Neural progenitor cell (in vitro differentiated cells): ENCODE measurements around the gene CT45A3. TPM values are rescaled to one million over a fixed set of nuclear protein-coding genes. Genes with fewer than 3 reads are reported as not detected.
"Not testable (repeated sequence)": the region's sequence is repeated elsewhere in the genome, so short reads cannot be mapped to it uniquely, and the experiment has no call there.

Experiments used
- DNase-seq: peaks from one replicate; pipeline ENCODE4 v3.0.0-alpha.2; 2016; ENCODE audit warnings: low spot score
- H2AFZ ChIP-seq: fragments of 200-600 bp; sonication (generic); replicated peaks from 2 replicates; pipeline ENCODE4 v1.6.1; 2016; ENCODE audit warnings: antibody characterized with exemption
- H3F3A ChIP-seq: fragments of 200-600 bp; sonication (generic); 2 replicates; pipeline ENCODE4 v1.6.1; 2016; ENCODE audit warnings: antibody characterized with exemption, low read depth
- H3K27ac ChIP-seq: fragments of 200-600 bp; sonication (generic); 2 replicates; pipeline ENCODE4 v1.5.1; 2016; ENCODE audit warnings: mild to moderate bottlenecking
- H3K27me3 ChIP-seq: fragments of 200-600 bp; sonication (generic); 2 replicates; pipeline ENCODE4 v1.6.1; 2016; ENCODE audit warnings: mild to moderate bottlenecking, moderate library complexity
- H3K36me3 ChIP-seq: fragments of 200-600 bp; sonication (generic); 2 replicates; pipeline ENCODE4 v1.5.1; 2016
- H3K4me1 ChIP-seq: fragments of 200-600 bp; sonication (generic); 2 replicates; pipeline ENCODE4 v1.6.1; 2016; ENCODE audit warnings: mixed run types
- H3K4me2 ChIP-seq: fragments of 200-600 bp; sonication (generic); 2 replicates; pipeline ENCODE4 v1.6.1; 2016
- H3K4me3 ChIP-seq: fragments of 200-600 bp; sonication (generic); 2 replicates; pipeline ENCODE4 v1.5.1; 2016
- H3K79me2 ChIP-seq: fragments of 200-600 bp; sonication (generic); 2 replicates; pipeline ENCODE4 v1.6.1; 2016; ENCODE audit warnings: low read depth
- H3K9ac ChIP-seq: fragments of 200-600 bp; sonication (generic); 2 replicates; pipeline ENCODE4 v1.6.1; 2016
- H3K9me3 ChIP-seq: fragments of 200-600 bp; sonication (generic); 2 replicates; pipeline ENCODE4 v1.5.1; 2016; ENCODE audit warnings: low read depth
- H4K20me1 ChIP-seq: fragments of 200-600 bp; sonication (generic); 2 replicates; pipeline ENCODE4 v1.6.1; 2016; ENCODE audit warnings: low read depth
- H3K27ac Mint-ChIP-seq: 3 replicates; pipeline ENCODE4 v1.8.0; 2021; ENCODE audit warnings: mixed read lengths
- H3K27me3 Mint-ChIP-seq: 2 replicates; pipeline ENCODE4 v1.8.0; 2022; ENCODE audit warnings: low read depth, mild to moderate bottlenecking, inconsistent platforms, moderate library complexity, mixed read lengths; ENCODE audit not compliant: insufficient read depth
- H3K36me3 Mint-ChIP-seq: 3 replicates; pipeline ENCODE4 v1.8.0; 2021; ENCODE audit warnings: mixed read lengths
- H3K4me1 Mint-ChIP-seq: 3 replicates; pipeline ENCODE4 v1.8.0; 2021; ENCODE audit warnings: mixed read lengths
- H3K4me3 Mint-ChIP-seq: 3 replicates; pipeline ENCODE4 v1.8.0; 2021; ENCODE audit warnings: mild to moderate bottlenecking, moderate library complexity, mixed read lengths
- H3K9me3 Mint-ChIP-seq: 3 replicates; pipeline ENCODE4 v1.8.0; 2020; ENCODE audit warnings: mixed read lengths
- CTCF ChIP-seq: fragments of 200-600 bp; sonication (generic); IDR thresholded peaks from 2 replicates; pipeline ENCODE4 v1.5.1; 2017; ENCODE audit warnings: antibody characterized with exemption, mild to moderate bottlenecking
- EZH2 ChIP-seq: fragments of 200-600 bp; sonication (generic); IDR thresholded peaks from 2 replicates; pipeline ENCODE4 v1.6.1; 2017; ENCODE audit warnings: antibody characterized with exemption, mild to moderate bottlenecking, moderate library complexity
- EZH2phosphoT487 ChIP-seq: fragments of 200-600 bp; sonication (generic); IDR thresholded peaks from 2 replicates; pipeline ENCODE4 v1.6.1; 2017; ENCODE audit warnings: antibody characterized with exemption
- total RNA-seq: library from RNA; depleted of rRNA; stranded (reverse); fragments of >200 nt; gene quantifications from 2 replicates; pipeline ENCODE4 v1.2.3, GENCODE V29; 2015; ENCODE audit warnings: low replicate concordance

Gene CT45A3
- total RNA-seq: not detected in 2 replicates

GRCh38 chrX:135768091-135768490, at the start of gene CT45A3:
Gene CT45A3, minus strand, starts transcription at chrX:135768191. Its CDS starts 3,747 bp downstream, at chrX:135764444.
- H3K4me1 ChIP-seq, H3K4me3 ChIP-seq, H3K9me3 ChIP-seq, H3K9ac ChIP-seq, H4K20me1 ChIP-seq, DNase-seq, H3K36me3 Mint-ChIP-seq, H2AFZ ChIP-seq, H3K36me3 ChIP-seq, H3K79me2 ChIP-seq, H3K27me3 Mint-ChIP-seq, H3K4me2 ChIP-seq, H3K4me3 Mint-ChIP-seq, H3K4me1 Mint-ChIP-seq, H3K27ac Mint-ChIP-seq, H3K9me3 Mint-ChIP-seq, H3K27ac ChIP-seq, H3K27me3 ChIP-seq, H3F3A ChIP-seq: not testable (repeated sequence)

DNA sequence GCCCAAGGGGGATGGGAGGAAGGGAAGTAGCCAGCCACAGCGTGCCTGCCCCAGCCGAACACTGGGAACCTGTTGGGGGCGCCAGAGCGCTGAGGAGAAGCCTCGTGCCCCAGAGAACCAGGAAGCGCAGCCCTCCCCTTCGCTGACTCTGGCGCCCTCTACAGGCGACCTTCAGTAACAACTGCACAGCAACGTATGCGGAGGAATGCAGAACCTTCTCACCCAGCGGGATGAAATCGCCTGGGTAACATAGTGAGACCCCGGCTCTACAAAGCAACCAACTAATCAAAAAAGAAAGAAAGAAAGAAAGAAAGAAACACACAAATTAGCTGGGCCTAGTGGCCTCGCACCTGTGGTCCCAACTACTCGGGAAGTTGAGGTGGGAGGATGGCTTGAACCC, 34.7 kb upstream of the CT45A3 start, which contains the start of gene CT45A6:
Gene CT45A6, minus strand, starts transcription at position 101 of the 400 bp plus-strand sequence. CDS start 3,794 bp downstream, outside the sequence.
- not testable (repeated sequence) for H3K4me1 ChIP-seq, H3K4me3 Mint-ChIP-seq, H3K4me3 ChIP-seq, H3K36me3 ChIP-seq, H3K9ac ChIP-seq, H3K36me3 Mint-ChIP-seq, H3K4me2 ChIP-seq, H2AFZ ChIP-seq, H3F3A ChIP-seq, H4K20me1 ChIP-seq, H3K27me3 ChIP-seq, H3K27ac ChIP-seq, H3K4me1 Mint-ChIP-seq, H3K9me3 Mint-ChIP-seq, H3K27ac Mint-ChIP-seq, H3K9me3 ChIP-seq, H3K79me2 ChIP-seq, H3K27me3 Mint-ChIP-seq, DNase-seq

DNA sequence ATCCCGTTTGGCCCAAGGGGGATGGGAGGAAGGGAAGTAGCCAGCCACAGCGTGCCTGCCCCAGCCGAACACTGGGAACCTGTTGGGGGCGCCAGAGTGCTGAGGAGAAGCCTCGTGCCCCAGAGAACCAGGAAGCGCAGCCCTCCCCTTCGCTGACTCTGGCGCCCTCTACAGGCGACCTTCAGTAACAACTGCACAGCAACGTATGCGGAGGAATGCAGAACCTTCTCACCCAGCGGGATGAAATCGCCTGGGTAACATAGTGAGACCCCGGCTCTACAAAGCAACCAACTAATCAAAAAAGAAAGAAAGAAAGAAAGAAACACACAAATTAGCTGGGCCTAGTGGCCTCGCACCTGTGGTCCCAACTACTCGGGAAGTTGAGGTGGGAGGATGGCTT, 17.4 kb upstream of the CT45A3 start, which contains the start of gene CT45A5:
Gene CT45A5, minus strand, starts transcription at position 101 of the 400 bp plus-strand sequence. CDS start 3,774 bp downstream, outside the sequence.
- not testable (repeated sequence) for H3K4me2 ChIP-seq, H3K9ac ChIP-seq, H3K4me3 Mint-ChIP-seq, H3F3A ChIP-seq, H3K9me3 ChIP-seq, H3K4me3 ChIP-seq, H3K27ac Mint-ChIP-seq, H3K79me2 ChIP-seq, DNase-seq, H2AFZ ChIP-seq, H4K20me1 ChIP-seq, H3K36me3 ChIP-seq, H3K4me1 ChIP-seq, H3K4me1 Mint-ChIP-seq, H3K9me3 Mint-ChIP-seq, H3K27me3 ChIP-seq, H3K36me3 Mint-ChIP-seq, H3K27ac ChIP-seq, H3K27me3 Mint-ChIP-seq

DNA sequence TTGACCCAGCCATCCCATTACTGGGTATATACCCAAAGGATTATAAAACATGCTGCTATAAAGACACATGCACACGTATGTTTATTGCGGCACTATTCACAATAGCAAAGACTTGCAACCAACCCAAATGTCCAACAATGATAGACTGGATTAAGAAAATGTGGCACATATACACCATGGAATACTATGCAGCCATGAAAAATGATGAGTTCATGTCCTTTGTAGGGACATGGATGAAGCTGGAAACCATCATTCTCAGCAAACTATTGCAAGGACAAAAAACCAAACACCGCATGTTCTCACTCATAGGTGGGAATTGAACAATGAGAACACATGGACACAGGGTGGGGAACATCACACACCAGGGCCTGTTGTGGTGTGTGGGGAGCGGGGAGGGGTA, 23.3 kb downstream of the CT45A3 start:
- H3K4me1 Mint-ChIP-seq, H3F3A ChIP-seq, H3K27ac ChIP-seq, H3K4me1 ChIP-seq, H3K4me2 ChIP-seq, H3K36me3 ChIP-seq, H3K9ac ChIP-seq, H3K4me3 Mint-ChIP-seq, H3K27me3 ChIP-seq, H3K27me3 Mint-ChIP-seq, H3K27ac Mint-ChIP-seq, H3K79me2 ChIP-seq, H3K36me3 Mint-ChIP-seq, H3K4me3 ChIP-seq, H2AFZ ChIP-seq, H3K9me3 ChIP-seq, H3K9me3 Mint-ChIP-seq, H4K20me1 ChIP-seq, DNase-seq: not testable (repeated sequence)

GRCh38 chrX:135741192-135741715, 26.7 kb downstream of the CT45A3 start:
- Histone ChIP-seq H3K4me1 (no peaks in the 10 kb centered on the region), H3K36me3 (no peaks in the 10 kb centered on the region), H3K27ac (no peak overlapping the region), H3K27me3 (no peaks in the 10 kb centered on the region), H3K9ac (no peak overlapping the region), H3K4me2 (no peak overlapping the region), H3F3A (no peaks in the 10 kb centered on the region), H3K9me3 (peaks cover 8% of the 10 kb centered on the region), H3K4me3 (no peak overlapping the region), H4K20me1 (no peaks in the 10 kb centered on the region), H3K79me2 (no peaks in the 10 kb centered on the region), H2AFZ (no peak overlapping the region)
- no peaks in the 10 kb centered on the region for H3K4me1 Mint-ChIP-seq
- TF ChIP-seq EZH2phosphoT487 (no peak), CTCF (no peak), EZH2 (no peak)
- peaks cover 6% of the 10 kb centered on the region for H3K9me3 Mint-ChIP-seq
- no peak overlapping the region for H3K27ac Mint-ChIP-seq
- DNase-seq: no peak
- no peaks in the 10 kb centered on the region for H3K36me3 Mint-ChIP-seq
- peaks cover 4% of the 10 kb centered on the region for H3K27me3 Mint-ChIP-seq
- no peak overlapping the region for H3K4me3 Mint-ChIP-seq
